Activated T-cell treated with anti-CD3 and anti-CD28 coated beads for 4 hours (primary cell): Measurements from ENCODE around the gene CDH22.

Experiments
- DNase-seq: peaks from one replicate; pipeline ENCODE4 v3.0.0-alpha.2; 2020

Gene CDH22

DNA sequence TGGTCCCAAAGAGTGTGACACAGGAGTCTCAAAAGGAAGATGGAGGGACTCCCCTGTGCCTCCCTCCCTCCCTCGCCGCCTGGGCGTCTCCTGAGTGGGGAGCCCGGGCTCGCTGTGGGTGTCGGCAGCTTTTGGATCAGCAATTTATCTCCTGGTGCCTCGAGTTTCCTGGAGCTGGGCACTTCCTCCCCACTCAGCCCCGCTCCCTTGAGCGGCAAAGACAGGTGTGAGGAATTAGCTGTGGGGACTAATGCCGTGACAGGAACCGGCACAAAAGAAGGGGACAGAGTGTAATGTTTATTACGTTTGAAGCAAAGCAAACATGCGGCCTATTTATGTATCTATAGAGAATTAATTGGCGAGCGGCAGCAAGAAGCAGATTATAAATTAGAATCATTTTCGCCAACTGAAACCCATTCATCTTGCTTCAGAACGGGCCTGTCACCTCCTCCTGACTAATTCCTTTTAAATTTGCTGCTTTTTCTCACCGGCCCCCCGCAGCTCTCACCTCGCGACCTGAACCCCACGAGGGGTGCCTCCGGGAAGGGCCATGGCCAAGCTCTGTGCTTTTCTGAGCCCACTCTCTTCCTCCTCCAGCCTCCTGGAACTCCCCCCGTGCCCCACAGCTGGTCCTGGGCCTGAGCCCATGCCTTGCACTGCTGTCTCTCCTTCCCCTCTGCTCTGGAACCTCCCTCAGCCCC lies 8.8 kb upstream of the CDH22 start:
- no peak for DNase-seq

- no peak for DNase-seq
Observed at GRCh38 chr20:46315311-46315710, 7.0 kb upstream of the CDH22 start.

DNA sequence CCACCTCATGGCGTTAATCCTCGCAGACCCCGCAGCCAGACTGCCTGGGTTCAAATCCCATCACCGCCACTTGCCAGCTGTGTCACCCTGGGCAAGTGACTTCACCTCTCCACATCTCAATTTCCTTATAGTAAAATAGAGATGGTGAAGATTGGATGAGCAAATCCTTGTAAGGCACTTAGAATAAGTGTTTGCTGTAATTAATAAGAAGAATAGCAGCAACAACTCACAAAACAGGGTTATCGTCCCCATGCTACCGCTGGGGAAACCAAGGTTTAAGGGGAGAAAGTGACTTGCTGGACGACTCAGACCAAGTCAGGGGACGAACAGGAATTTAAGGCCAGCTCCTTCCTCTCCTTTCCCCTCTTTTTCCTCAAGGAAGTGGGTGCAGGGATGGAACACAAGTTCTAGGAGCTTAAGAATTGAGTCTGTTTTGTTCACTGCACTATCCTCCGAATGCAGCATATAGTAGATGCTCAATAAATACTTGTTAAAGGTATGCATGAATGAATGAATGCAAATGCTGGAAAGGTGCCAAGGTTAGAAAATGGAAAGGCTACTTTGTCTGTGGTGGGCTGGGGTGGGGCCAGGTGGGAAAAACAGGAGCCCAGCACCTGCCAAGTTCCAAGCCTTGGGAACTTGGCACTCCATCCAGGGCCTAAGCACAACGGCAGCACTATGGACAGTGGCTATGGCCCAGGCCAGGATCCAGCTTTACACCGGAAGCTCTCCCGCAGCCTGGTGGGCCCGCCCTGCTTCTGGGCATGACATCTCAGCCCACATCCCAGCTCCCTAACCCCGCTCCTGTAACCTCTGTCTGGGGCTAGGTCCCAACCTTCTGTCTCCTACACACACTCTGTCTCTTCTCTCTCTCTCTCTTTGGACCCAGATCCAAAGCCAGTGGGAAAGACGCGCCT lies 4.9 kb upstream of the CDH22 start:
- no peak for DNase-seq

DNA sequence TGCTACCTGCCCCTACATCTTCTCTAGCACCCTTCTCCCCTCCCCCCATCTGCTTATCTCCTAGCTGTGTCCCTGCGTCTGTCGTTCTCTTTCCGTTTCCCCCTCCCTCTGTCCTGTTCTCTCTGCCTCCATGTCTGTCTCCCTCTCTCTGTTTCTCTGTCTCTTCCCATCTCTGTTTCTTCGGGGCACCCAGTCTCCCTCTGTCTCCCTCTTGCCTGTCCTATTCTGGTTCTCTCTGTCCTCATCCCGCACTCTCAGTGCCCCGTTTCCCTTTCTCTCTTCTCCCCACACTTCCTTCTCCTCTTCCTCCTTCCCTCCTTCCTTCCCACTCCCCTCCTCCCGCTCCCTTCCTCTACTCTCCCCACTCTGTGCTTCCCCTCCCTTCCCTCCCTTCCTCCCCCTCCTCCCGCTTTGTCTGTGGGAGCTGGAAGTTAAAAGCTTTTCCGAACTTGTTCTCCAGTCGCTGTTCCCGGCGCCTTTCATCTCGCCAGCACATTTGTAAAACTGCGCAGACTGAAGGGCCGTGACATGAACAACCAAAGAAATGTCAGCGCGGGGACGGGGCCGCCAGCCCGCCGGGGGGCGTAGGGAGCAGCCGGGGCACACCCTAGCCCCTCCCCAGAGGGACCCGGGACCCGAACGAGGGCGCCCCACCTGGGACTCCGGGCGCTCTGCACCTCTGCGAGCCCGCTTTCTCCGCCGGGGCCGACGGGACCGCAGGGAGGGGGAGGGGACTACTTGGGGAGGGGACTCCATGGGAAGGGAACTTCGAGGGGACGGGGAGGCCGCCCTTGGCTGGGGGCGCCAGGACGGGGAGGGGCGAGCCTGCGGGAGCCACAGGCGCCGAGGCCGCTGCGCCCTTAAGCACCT lies 4.0 kb upstream of the CDH22 start:
- no peak for DNase-seq

DNA sequence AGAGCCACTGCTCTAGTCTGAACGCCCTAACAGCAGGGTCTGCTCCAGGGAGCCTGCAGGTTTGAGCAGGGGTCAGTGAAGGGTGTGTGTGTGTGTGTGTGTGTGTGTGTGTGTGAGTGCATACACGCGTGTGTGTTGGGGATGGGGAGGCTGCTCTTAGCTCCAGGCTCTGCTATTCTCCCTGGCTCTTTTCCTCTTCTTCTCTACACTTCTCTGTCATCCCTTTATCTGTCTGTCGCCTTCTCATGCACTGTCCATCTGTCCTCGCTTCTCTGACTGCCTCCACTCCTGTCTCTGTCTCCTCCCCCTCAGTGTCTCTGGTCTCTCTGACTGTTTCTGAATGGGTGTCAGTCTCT lies 3.4 kb upstream of the CDH22 start:
- DNase-seq: no peak

DNA sequence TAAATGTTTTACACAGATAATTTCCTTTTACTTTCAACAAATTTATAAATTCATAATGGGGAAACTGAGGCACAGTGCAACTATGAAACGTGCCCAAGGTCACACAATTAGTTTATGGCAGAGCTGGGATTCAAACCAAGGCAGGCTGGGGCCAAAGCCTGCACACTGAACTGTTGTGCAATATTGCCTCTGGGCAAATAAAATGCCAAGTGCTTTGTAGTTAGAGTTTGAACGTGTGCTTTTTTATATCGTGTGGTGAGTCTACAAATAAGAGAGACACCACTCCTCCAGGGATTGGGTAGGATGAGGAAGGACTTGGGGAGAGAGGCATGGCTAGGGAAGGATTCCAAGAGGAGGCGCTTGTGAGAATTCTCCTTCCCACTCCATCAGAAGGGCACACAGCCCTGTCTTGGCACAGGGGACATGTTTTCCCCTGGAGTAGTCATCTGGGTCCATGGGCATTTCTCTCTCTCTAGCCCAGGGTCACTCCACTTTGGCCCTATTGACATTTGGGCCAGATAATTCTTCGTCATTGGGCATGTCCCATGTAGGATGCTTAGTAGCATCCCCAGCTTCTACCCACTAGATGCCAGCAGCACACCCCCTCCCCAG lies 2.8 kb upstream of the CDH22 start:
- no peak for DNase-seq

- no peak for DNase-seq
Observed at GRCh38 chr20:46309945-46310344, 1.6 kb upstream of the CDH22 start.

DNA sequence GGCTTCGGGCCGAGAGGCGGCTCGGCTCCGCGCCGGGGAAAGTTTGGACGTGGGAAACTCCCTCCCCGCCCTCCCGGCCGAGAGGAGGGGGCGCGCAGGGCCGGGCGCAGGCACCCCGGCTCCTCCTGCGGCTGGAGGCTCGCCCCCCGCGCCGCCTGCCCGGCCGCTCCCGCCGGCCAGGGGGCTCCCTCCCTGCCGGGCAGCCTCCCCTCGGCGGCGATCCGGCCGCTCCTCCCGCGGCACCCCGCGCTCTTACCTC lies 370 bp downstream of the CDH22 start:
- DNase-seq: no peak

DNA sequence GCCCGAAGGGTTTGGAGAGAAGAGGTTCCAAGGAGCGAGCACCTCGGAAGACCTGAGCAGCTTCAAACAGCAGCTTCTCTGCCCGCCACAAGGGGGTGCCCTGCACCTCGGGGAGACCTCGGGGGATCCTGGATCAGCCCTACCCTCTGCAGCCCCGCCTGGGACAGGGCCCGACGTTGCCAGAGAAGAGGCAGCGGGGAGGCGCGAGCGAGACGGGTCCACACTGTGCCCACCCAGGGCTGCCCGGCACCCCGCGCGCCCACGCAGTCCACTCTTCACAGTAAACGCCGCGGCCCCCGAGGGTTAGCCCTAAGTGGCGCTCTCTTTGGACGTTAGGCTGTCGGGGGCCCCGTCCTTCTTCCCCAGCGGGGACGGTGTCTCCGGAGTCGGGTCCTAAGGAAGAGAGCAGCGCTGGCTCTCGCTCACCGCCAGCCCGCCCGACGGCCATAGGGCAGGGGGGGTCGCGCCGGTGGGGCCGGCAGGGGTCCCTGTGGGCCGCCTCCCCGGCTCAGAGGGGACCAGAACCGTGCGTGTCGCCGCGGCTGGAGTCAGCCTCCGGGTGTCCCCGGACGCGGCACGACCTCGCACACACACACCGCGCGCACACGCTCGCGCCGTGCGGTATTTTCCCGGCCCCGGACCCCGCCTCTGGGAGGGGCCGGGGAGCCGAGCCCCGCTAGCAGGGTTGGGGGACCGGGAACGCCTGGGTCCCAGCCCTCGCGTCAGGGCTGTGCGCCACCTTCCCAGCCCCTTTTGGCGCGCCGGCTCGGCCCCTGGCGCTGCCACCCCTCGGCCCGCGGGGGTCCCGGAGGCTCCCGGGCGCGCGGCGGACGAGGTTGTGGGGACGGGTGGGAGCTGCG lies 929 bp downstream of the CDH22 start:
- DNase-seq: peak; percentile 66

DNA sequence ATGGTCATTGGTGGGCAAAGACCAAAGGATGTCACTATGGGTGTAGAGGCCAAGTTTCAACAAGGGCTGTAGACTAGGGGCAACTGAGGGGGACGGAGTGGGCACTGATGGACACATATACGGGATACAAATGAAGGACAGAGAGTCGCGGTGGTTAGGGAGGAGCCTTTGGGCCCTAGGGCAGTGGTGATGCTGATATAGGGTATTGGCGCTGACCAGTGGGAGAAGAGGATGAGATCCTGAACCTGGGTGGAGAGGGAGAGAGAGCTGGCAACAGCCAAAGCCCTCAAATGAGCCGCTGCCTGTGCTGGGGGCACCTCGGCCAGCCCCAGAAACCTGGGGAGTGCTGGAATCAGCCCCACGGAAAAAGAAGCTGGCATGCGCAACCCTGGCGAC lies 1.6 kb downstream of the CDH22 start:
- DNase-seq: no peak

- no peak for DNase-seq
Observed at GRCh38 chr20:46305973-46306360, 2.3 kb downstream of the CDH22 start.

GRCh38 chr20:46305331-46305972 lies 2.8 kb downstream of the CDH22 start:
- no peak for DNase-seq

- no peak for DNase-seq
Observed at GRCh38 chr20:46304852-46305251, 3.4 kb downstream of the CDH22 start.

DNA sequence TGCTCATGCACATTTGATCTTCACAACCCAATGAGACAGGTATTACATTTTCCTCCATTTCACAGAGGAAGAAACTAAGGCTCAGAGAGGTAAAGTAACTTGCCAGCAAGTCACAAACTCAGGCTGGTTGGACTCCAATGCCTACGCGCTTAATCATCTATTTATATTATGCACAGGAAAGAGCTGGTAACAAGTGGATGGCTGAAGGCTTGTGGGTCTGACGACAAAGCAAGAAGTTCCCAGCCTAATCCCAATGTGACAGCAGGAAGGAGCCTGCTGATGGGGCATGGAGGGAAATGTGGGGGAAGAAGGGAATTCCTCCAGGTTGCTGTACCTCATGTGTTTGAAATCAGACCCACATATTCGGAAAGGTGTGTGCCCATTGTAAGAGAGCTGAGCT lies 3.9 kb downstream of the CDH22 start:
- DNase-seq: no peak

GRCh38 chr20:46303176-46303956 lies 4.9 kb downstream of the CDH22 start:
- DNase-seq: no peak

DNA sequence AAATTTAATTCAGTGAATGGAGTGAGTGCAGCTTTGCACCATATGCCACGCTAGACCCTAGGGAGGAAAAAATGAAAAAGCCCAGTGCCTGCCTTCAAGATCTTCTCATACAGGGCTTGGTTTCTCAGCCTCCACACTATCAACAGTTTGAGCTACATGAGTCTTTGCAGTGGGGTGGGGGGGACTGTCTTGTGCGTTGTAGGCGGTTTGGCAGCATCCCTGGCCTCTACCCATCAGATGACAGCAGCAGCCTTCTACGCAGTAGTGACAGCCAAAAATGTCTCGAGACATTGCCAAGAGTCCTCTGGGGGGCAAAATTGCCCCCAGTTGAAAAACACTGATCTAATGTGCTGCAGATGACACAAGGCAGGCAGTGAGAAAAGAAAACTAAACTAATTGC lies 6.2 kb downstream of the CDH22 start:
- no peak for DNase-seq

DNA sequence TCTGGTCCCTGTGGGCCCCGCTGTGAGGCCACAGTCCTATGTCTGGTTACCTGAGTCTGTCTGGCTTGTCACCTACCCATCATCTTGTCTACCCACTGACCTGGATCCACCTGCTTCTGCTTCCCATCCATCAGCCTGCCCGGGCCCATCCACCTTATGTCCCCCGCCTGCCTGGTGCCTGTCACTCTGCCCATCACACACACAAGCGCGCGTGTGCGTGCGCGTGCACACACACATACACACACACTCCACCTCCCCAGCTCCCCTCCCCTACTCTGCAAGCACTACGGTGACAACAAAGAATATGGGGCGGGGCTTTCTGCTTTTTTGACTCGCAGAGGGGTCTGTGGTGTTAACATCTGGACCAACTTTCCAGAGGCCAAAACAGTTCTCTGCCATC lies 8.0 kb downstream of the CDH22 start:
- no peak for DNase-seq

DNA sequence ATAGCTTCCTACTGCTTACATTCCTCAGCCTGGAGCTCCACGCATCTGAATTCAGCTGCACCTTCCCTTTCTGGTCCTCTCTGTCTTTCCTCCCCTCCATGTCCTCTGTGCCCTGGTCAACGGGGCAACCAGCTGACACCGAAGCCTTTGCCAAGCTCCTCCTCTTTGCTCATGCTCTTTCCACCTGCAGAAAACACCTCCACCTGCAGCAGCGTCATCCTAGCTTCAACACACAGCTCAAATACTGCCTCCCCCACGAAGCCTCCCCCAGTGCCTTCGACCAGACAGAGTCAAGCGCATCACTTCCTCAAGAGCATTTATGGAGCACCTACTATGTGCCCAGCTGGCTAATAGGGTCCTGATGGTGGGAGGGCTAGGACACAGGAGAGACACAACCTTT lies 9.2 kb downstream of the CDH22 start:
- no peak for DNase-seq

DNA sequence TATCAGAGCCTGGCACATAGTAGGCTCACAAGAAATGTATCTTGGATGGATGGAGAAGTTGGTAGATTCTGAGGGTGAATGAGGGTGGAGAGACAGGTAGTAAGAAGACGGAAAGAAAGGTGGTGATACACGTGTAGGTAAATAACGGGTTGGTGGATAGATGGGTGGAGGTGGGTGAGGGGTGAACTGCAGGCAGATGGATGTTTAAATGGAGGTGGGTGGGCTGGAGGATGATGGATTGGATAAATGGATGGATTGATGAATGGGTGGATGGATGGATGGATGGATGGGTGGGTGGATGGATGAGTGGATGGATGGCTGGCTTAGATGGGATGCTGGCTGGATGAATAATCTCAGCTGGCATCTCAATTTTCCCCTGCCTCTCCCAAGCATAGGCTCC lies 9.9 kb downstream of the CDH22 start:
- DNase-seq: no peak

- DNase-seq: no peak
Observed at GRCh38 chr20:46296526-46297250, 11.6 kb downstream of the CDH22 start.
